HG03460 (cell line): ENCODE data around the gene RELA.
"Not testable (repeated sequence)": the region's sequence is repeated elsewhere in the genome, so short reads cannot be mapped to it uniquely, and the experiment has no call there.

ENCODE experiments used
- ATAC-seq: cut with Tn5 transposase; IDR thresholded peaks from one replicate; pipeline ENCODE4 v1.9.1; 2021; ENCODE audit not compliant: unreplicated experiment

RELA gene

DNA sequence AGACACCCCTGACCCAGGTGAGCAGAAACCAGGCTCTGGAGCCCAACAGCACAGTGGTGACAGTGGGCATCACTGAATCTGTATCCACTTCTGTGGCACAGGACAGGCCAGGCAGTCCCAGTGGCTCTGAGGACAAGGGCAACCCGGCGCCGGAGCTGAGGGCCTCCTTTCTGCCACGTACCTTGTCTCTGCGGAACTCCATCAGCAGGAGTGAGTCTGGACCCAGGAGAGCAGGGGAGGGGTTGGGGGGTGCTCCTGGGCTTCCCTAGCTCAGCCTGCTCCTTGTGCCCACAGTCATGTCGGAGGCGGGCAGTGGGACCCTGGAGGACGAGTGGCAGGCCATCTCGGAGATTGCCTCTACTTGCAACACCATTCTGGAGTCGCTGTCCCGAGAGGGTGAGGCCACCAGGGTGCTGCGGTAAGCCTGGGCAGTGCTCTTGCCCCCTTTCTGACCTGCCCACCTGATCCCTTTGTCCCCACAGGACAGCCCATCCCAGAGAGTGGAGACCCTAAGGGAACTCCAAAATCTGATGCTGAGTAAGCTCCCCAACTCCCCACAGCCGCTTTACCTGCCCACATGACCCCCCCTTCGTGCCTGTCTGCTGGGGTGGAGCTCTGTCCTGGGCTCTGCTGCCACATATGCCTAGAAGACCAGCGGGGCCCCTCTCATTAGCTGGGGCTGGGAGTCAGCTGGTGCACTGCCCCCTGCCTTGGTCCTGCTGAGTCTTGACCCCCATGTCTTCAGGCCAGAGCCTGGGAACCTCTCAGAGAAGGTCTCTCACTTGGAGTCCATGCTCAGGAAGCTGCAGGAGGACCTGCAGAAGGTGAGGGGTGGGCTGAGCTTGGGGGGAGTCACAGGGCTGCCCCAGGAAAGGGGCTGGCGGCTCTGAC, 12.8 kb downstream of the RELA start:
- no peak for ATAC-seq

- ATAC-seq = no peak
Measured at GRCh38 chr11:65648997-65649493, 13.7 kb downstream of the RELA start.

GRCh38 chr11:65646958-65647701, 15.6 kb downstream of the RELA start:
- ATAC-seq = no peak

- ATAC-seq = no peak
Measured at GRCh38 chr11:65646288-65646957, 16.3 kb downstream of the RELA start.

GRCh38 chr11:65645710-65646109, 17.0 kb downstream of the RELA start:
- no peak for ATAC-seq

- ATAC-seq = no peak
Measured at GRCh38 chr11:65644837-65645236, 17.9 kb downstream of the RELA start.

DNA sequence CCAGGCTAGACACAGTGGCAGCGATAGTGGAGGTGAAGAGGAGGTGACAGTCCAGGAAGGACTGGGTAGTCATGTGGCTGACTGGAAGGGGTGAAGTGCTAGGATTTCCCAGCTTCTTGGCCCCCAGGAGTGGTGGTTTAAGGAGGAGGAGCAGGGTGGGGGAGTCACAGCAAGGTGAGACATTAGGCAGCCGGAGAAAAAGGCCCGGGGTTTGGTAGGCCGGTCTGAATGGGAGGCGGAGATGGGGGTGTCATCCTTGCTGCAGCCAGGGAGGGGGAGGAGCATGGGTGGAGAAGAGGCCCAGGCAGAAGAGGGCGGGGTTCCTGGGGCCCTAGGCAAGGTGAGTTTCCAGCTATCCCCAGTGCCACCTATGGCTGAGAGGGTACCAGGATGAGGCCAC, 18.7 kb downstream of the RELA start:
- no peak for ATAC-seq

DNA sequence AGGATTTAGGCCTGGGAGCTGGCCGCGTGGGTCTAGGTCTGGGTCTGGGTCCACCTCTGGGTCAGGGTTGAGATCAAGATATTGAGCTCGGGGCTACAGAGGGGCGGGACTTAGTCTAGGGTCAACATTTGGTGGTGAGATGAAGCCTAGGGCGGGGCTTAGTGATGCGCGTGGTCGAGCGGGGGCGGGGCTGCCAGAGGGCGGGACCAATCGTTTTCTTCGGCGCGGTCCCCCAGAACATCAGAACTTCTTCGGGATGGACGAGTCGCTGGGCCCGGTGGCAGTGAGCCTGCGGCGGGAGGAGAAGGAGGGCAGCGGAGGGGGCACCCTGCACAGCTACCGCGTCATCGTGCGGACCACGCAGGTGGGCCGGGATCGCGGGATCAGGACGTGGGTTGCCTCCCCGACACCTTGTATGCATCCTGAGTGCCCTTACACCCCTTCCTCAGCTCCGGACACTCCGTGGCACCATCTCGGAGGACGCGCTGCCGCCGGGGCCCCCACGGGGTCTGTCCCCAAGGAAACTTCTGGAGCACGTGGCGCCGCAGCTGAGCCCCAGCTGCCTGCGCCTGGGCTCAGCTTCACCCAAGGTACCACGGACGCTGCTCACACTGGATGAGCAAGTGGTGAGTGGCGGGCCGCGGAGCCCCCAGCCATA, 20.6 kb downstream of the RELA start:
- no peak for ATAC-seq

DNA sequence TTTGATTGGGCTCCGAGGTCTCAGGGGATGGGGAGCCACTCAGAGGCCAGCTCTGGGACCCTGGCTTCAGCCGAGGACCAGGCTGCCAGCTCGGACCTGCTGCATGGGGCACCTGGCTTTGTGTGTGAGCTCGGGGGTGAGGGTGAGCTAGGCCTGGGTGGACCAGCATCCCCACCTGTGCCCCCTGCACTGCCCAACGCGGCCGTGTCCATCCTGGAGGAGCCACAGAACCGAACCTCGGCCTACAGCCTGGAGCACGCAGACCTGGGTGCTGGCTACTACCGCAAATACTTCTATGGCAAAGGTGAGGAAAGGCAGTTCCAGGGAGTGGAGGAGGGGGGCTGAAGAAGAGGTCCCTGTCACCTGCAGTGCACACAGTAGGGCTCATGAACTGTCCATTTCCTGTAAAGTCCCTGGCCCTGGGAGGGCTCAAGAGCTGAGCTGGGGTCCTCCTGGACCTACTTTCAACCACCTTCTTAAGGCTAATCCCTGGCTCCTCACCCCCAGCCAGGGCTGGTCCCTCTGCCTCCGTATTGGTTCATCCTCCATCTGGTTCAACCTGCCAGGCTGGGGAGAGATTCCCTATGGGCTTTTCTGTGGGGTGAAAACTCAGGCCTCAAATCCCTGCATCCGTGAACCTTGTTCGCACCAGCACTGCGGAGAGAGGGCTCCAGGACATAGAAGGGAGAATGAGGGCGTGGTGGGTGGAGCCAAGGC, 21.3 kb downstream of the RELA start:
- ATAC-seq = no peak

DNA sequence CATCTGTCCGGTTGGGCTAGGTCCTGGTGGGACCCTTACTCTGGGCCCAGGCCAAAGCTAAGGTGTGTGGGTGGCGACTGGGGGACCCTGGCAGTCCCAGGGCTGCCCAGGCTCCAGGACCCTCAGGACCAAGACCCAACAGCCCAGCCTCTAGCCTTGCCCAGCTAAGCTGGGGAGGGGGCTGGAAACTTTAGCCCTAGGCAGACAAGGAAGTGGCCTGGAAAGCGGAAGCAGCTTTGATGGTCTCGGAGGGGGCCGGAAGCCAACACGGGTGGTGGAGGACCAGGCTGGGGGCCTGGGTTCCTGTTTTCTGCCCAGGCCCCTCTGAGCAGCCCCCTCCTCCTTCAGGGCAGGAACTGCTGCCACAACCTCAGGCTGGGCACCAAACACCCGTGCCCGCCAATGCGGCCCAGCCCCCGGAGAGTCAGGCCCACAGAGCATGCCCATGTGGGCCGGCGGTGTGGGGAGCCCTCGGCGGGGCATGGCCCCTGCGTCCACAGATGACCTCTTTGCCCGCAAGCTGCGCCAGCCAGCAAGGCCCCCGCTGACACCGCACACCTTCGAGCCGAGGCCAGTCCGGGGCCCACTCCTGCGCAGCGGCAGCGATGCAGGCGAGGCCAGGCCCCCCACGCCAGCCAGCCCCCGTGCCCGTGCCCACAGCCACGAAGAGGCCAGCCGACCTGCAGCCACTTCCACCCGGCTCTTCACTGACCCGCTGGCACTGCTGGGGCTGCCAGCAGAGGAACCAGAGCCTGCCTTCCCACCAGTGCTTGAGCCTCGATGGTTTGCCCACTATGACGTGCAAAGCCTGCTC, 22.0 kb downstream of the RELA start:
- ATAC-seq = no peak

GRCh38 chr11:65639623-65640482, 22.9 kb downstream of the RELA start:
- peak; percentile 40 for ATAC-seq

DNA sequence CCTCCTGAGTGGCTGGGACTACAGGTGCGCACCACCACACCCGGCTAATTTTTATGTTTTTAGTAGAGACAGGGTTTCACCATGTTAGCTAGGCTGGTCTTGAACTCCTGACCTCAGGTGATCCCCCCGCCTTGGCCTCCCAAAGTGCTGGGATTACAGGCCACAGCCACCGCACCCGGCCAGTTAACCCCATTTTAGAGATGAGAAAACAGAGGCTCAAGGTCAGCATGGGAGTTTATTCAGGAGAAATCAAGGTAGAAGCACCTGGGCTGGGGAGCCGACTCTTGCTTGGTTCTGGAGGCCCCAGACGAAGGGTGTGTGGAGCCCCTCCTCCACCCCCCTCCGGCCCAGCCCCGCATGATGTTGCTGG, 23.5 kb downstream of the RELA start:
- ATAC-seq = not testable (repeated sequence)

- peak; percentile 36 for ATAC-seq
Measured at GRCh38 chr11:65637794-65638419, 24.8 kb downstream of the RELA start, which contains the start of gene SIPA1. SIPA1 (plus strand) TSS chr11:65638101; CDS start chr11:65640922, 2,821 bp downstream.

DNA sequence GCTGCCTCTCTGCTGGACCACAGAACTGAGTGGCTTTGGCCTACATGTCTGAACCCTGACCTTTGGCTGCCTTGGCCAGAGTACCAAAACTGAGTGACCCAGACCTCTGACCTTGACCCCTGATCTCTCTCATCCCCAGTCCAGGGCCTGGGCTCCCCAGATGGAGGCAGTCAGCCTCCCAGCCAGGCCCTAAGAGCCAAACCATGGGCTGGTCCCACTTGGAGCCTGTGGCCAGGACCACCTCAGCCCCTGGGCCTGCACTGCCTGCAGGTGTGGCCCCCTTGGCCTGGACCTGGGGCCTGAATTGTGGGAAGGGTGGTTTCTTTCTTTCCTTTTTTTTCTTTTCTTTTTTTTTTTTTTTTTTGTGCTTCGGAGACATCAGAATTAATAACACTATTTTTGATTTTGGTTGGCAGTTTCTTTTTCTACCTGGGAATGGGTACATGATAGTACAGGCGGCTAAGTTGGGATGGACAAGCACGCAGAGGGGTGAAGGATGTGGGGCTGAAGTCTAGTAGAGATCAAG, 25.6 kb downstream of the RELA start:
- ATAC-seq = no peak

DNA sequence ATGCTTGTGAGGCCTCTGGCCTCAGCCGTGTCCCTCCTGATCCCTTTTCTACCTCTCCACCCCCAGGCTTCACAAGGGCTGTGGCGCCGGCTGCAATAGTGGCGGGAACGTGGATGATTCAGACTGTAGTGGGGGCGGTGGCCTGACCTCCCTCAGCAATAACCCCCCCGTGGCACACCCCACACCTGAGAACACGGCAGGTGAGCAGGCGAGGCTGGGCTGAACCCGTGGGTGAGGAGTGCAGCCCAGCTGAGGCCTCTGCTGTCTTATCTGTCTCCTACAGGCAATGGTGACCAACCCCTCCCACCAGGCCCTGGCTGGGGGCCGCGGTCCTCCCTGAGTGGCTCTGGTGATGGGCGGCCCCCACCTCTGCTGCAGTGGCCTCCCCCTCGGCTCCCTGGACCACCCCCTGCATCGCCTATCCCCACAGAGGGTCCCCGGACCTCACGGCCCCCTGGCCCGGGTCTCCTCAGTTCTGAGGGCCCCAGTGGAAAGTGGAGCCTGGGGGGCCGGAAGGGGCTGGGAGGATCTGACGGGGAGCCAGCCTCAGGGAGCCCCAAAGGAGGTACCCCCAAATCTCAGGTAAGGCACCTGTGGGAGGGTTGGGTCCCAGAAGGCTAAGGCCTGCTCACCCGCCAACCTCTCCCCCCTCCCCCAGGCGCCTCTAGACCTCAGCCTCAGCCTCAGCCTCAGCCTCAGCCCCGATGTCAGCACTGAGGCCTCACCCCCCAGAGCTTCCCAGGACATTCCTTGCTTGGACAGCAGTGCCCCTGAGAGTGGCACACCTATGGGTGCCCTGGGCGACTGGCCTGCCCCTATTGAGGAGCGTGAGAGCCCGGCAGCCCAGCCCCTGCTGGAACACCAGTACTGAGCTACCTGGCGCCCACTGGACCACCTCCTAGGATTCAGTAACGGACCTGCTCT, 26.3 kb downstream of the RELA start:
- no peak for ATAC-seq

- ATAC-seq = no peak
Measured at GRCh38 chr11:65634905-65635731, 27.6 kb downstream of the RELA start.
